HepG2 (cell line): ENCODE results near the gene NPB. TPM values are rescaled to one million over a fixed set of nuclear protein-coding genes. Genes with fewer than 3 reads are reported as not detected.

Experiments
- ARID2 ChIP-seq: sonication (generic); formaldehyde crosslinking; IDR thresholded peaks from 2 replicates; pipeline ENCODE4 v1.8.1; 2022; ENCODE audit warnings: mild to moderate bottlenecking, missing genetic modification reagents, borderline replicate concordance
- CBX2 ChIP-seq, 2 experiments: fragments of 200-600 bp in 1 of 2; sonication (generic); formaldehyde crosslinking in 1 of 2; IDR thresholded peaks; 2 replicates each; pipeline versions ENCODE4 v1.7.0 to v1.8.1; 2018 to 2022; ENCODE audit warnings: low read depth in 2 of 2, low read length in 1 of 2, mild to moderate bottlenecking in 1 of 2, missing genetic modification reagents in 1 of 2
- CHCHD3 ChIP-seq: sonication (generic); formaldehyde crosslinking; IDR thresholded peaks from 2 replicates; pipeline ENCODE4 v1.8.0; 2022; ENCODE audit warnings: mild to moderate bottlenecking, missing genetic modification reagents, moderate library complexity
- CSRNP1 ChIP-seq: sonication (generic); formaldehyde crosslinking; IDR thresholded peaks from 2 replicates; pipeline ENCODE4 v1.8.1; 2023; ENCODE audit warnings: mild to moderate bottlenecking, missing genetic modification reagents
- ETV5 ChIP-seq: IDR thresholded peaks from 2 replicates; pipeline ENCODE4 v1.6.1; 2018; ENCODE audit warnings: missing biosample characterization, missing genetic modification reagents, inconsistent platforms, borderline replicate concordance
- KDM3A ChIP-seq: IDR thresholded peaks from 2 replicates; pipeline ENCODE4 v1.6.1; 2018; ENCODE audit warnings: low read depth, missing compliant biosample characterization
- LCORL ChIP-seq, 2 experiments: fragments of 450-650 bp in 1 of 2; sonication (generic) in 1 of 2; formaldehyde crosslinking in 1 of 2; IDR thresholded peaks; 2 replicates each; pipeline versions ENCODE4 v1.5.0 to v1.6.1; 2017 to 2020; ENCODE audit warnings: antibody characterized with exemption in 1 of 2, missing genetic modification reagents in 1 of 2
- MIXL1 ChIP-seq: IDR thresholded peaks from 2 replicates; pipeline ENCODE4 v1.6.1; 2016
- MTF2 ChIP-seq: sonication (generic); formaldehyde crosslinking; IDR thresholded peaks from 2 replicates; pipeline ENCODE4 v1.5.0; 2020; ENCODE audit warnings: missing genetic modification reagents, borderline replicate concordance
- NCOA5 ChIP-seq: sonication (generic); formaldehyde crosslinking; IDR thresholded peaks from 2 replicates; pipeline ENCODE4 v1.4.0; 2020; ENCODE audit warnings: missing genetic modification reagents
- NKX3-1 ChIP-seq: sonication (generic); formaldehyde crosslinking; IDR thresholded peaks from 2 replicates; pipeline ENCODE4 v1.5.0; 2020; ENCODE audit warnings: missing genetic modification reagents
- PCBP1 ChIP-seq: fragments of 200-400 bp; formaldehyde crosslinking; IDR thresholded peaks from 2 replicates; pipeline ENCODE4 v1.6.1; 2017; ENCODE audit warnings: mild to moderate bottlenecking, low read depth, low read length, borderline replicate concordance
- RXRB ChIP-seq: IDR thresholded peaks from 2 replicates; pipeline ENCODE4 v1.6.1; 2016; ENCODE audit warnings: borderline replicate concordance, missing genetic modification reagents, missing compliant biosample characterization
- SIN3A ChIP-seq: IDR thresholded peaks from 2 replicates; pipeline ENCODE4 v1.6.1; 2011; ENCODE audit warnings: low read depth, mild to moderate bottlenecking, control low read depth, low read length, borderline replicate concordance
- SRSF9 ChIP-seq: fragments of 200-400 bp; formaldehyde crosslinking; IDR thresholded peaks from 2 replicates; pipeline ENCODE4 v1.6.1; 2018; ENCODE audit warnings: borderline replicate concordance, mild to moderate bottlenecking, low read depth, low read length; ENCODE audit not compliant: insufficient read depth, poor library complexity, severe bottlenecking
- ZFP36 ChIP-seq: fragments of 150-350 bp; IDR thresholded peaks from 2 replicates; pipeline ENCODE4 v1.6.1; 2018; ENCODE audit warnings: borderline replicate concordance, low read length, low read depth; ENCODE audit not compliant: partially characterized antibody
- ZNF253 ChIP-seq: sonication (generic); formaldehyde crosslinking; IDR thresholded peaks from 2 replicates; pipeline ENCODE4 v1.8.0; 2022; ENCODE audit warnings: mild to moderate bottlenecking, missing genetic modification reagents, borderline replicate concordance
- ZNF335 ChIP-seq: sonication (generic); formaldehyde crosslinking; IDR thresholded peaks from 2 replicates; pipeline ENCODE4 v1.4.0; 2020; ENCODE audit warnings: missing genetic modification reagents
- ZNF557 ChIP-seq: sonication (generic); formaldehyde crosslinking; IDR thresholded peaks from 2 replicates; pipeline ENCODE4 v1.4.0; 2020; ENCODE audit warnings: missing genetic modification reagents
- ZNF740 ChIP-seq: sonication (generic); formaldehyde crosslinking; IDR thresholded peaks from 2 replicates; pipeline ENCODE4 v1.4.0; 2020; ENCODE audit warnings: missing genetic modification reagents
- ZNF75D ChIP-seq: sonication (generic); formaldehyde crosslinking; IDR thresholded peaks from 2 replicates; pipeline ENCODE4 v1.8.1; 2023; ENCODE audit warnings: missing genetic modification reagents, mild to moderate bottlenecking, borderline replicate concordance
- polyA plus RNA-seq, 8 experiments: library from polyadenylated mRNA; depleted of rRNA in 3 of 8; stranded (reverse) in 7 of 8; unstranded in 1 of 8; fragments of >200 nt; fragmentation: Illumina TruSeq in 4 of 8; extraction: Trizol in 4 of 8; gene quantifications; 2 replicates each; pipeline versions ENCODE4 v1.2.1 to v1.2.3, GENCODE V29; 2011 to 2016; ENCODE audit warnings: low read depth in 4 of 8, missing spikeins in 1 of 8, mixed read lengths in 1 of 8; ENCODE audit not compliant: insufficient read depth in 1 of 8
- total RNA-seq, 5 experiments: library from RNA; depleted of rRNA; stranded (reverse); fragments of >200 nt; fragmentation: Illumina TruSeq; extraction: Trizol; gene quantifications; 2 replicates each; pipeline ENCODE4 v1.2.3, GENCODE V29; 2016; ENCODE audit warnings: low read depth in 1 of 5
- TF ChIP-seq, protein P1 (sequence below): sonication (generic); formaldehyde crosslinking; conservative IDR thresholded peaks from 2 replicates; pipeline ENCODE4 v1.4.0; 2020; ENCODE audit warnings: mild to moderate bottlenecking, missing genetic modification reagents, moderate library complexity

Gene NPB
- total and polyA plus RNA-seq, 2 of the 13 experiments (the other 11 are each of a cell fraction or from before 2014, with no cell fraction given), result 0.11 to 0.93 TPM

DNA sequence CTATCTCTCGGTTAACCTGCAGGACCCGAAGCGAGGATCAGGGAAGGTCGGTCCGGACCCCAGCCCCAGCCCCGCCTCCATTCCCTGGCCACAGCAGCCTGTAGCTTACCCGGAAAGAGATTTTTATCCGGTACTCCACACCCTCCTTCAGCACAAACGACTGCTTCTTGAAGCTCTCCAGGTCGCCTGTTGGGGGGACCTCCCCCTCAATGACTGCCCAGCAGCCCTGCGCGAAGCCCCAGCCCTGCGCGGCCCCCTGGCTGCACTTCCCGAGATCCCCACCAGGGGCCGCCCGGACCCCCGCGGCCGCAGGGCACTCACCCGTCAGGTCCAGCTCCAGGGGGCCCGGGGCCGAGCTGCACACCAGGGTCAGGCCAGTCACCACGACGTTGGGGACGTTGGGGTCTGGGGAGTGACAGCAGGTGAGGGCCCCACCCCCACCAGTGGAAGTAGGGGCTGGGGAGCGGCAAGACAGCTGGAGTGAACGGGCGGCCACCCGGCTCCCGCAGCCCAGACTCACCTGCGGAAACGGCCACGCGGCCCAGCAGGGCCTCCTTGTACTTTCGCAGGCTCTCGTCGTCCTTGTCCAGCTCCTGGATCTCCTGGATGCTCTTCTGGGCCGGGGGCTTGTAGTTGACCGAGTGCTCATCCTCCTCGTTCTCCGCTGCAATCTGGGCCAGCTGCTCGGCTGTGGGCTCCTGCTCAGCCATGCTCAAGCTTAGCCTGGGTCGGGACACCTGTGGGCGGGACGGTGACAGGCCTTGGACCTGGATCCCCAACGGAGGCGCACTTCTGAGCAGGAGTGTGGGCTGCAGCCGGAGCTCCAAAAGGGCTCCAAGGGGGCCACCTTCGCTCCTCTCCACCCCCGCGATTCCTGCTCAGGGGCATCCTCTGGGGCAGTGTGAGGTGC, 32.6 kb upstream of the NPB start (continued):
- TF ChIP-seq CBX2 (IDR thresholded peaks at IDR 0.05; ENCODE audit: low read depth, low read length), result no peak
- TF ChIP-seq CBX2 (CRISPR knock-in tag; IDR thresholded peaks at IDR 0.05; ENCODE audit: low read depth), result no peak
- no peak for TF ChIP-seq RXRB (CRISPR knock-in tag)
- TF ChIP-seq SIN3A, result no peak
- peak; percentile 88; the same call in 1 of the 2 replicates for TF ChIP-seq ARID2
- TF ChIP-seq, protein P1, sequence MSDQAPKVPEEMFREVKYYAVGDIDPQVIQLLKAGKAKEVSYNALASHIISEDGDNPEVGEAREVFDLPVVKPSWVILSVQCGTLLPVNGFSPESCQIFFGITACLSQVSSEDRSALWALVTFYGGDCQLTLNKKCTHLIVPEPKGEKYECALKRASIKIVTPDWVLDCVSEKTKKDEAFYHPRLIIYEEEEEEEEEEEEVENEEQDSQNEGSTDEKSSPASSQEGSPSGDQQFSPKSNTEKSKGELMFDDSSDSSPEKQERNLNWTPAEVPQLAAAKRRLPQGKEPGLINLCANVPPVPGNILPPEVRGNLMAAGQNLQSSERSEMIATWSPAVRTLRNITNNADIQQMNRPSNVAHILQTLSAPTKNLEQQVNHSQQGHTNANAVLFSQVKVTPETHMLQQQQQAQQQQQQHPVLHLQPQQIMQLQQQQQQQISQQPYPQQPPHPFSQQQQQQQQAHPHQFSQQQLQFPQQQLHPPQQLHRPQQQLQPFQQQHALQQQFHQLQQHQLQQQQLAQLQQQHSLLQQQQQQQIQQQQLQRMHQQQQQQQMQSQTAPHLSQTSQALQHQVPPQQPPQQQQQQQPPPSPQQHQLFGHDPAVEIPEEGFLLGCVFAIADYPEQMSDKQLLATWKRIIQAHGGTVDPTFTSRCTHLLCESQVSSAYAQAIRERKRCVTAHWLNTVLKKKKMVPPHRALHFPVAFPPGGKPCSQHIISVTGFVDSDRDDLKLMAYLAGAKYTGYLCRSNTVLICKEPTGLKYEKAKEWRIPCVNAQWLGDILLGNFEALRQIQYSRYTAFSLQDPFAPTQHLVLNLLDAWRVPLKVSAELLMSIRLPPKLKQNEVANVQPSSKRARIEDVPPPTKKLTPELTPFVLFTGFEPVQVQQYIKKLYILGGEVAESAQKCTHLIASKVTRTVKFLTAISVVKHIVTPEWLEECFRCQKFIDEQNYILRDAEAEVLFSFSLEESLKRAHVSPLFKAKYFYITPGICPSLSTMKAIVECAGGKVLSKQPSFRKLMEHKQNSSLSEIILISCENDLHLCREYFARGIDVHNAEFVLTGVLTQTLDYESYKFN (CRISPR knock-in tag), result no peak
- peak; percentile 33; the same call in 1 of the 2 replicates for TF ChIP-seq ETV5 (CRISPR knock-in tag)
- TF ChIP-seq ZNF557 (CRISPR knock-in tag), result no peak
- TF ChIP-seq LCORL (IDR thresholded peaks at IDR 0.05), result no peak
- 0 out of 2 replicates have a peak, but pooled peaks have one; percentile 14 for TF ChIP-seq LCORL (CRISPR knock-in tag; IDR thresholded peaks at IDR 0.05)
- TF ChIP-seq PCBP1, result peak; percentile 22; the same call in 1 of the 2 replicates
- peak; percentile 33; the same call in 1 of the 2 replicates for TF ChIP-seq CHCHD3 (CRISPR knock-in tag)
- peak; percentile 64; the same call in 1 of the 2 replicates for TF ChIP-seq ZNF253 (CRISPR knock-in tag)
- no peak for TF ChIP-seq MIXL1 (CRISPR knock-in tag)
- peak; percentile 9; the same call in 1 of the 2 replicates for TF ChIP-seq NCOA5
- no peak for TF ChIP-seq ZFP36
- TF ChIP-seq CSRNP1 (CRISPR knock-in tag), result peak; percentile 96
- TF ChIP-seq NKX3-1 (CRISPR knock-in tag), result peak; percentile 61; the same call in 1 of the 2 replicates
- TF ChIP-seq ZNF335 (CRISPR knock-in tag), result no peak
- no peak; the same call in 1 of the 2 replicates for TF ChIP-seq ZNF740
- TF ChIP-seq MTF2, result no peak
- peak; percentile 61; the same call in 1 of the 2 replicates for TF ChIP-seq KDM3A
- no peak for TF ChIP-seq SRSF9
- TF ChIP-seq ZNF75D, result no peak
